ENCODE measurements around the gene TRIM66. TPM values are rescaled to one million over a fixed set of nuclear protein-coding genes. Genes with fewer than 3 reads are reported as not detected.

Gene TRIM66
- total RNA-seq, 1 experiment from 2014 or later = 0.83 TPM

DNA sequence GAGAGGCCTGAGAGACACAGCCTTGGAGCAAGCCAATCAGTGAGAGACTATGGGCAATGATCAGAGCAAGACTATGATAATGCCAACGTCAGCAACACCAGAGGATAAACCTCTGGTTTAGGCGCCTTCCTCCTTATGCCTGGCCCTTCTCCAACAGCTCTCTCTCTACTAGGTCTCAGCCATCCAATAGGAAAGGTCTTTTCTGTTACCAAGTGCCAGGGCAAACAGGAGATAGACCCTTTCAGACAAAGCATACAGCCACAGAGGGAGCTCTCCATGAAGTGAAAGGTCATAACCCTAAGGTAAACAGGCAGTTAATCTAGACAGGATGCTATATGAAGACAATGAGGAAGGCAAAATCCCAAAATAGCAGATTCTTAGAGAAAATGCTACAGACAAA lies 98.0 kb downstream of the TRIM66 start:
- Histone ChIP-seq H3K27me3 (ENCODE audit: control insufficient read depth, insufficient read depth, low read length) (no peaks in the 10 kb centered on the region), H3K4me3 (ENCODE audit: insufficient read depth, low read depth, low read length) (no peak overlapping the region), H3K36me3 (replicated peaks; ENCODE audit: control insufficient read depth, insufficient read depth, low read length) (no peaks in the 10 kb centered on the region)
- no peak for DNase-seq

DNA sequence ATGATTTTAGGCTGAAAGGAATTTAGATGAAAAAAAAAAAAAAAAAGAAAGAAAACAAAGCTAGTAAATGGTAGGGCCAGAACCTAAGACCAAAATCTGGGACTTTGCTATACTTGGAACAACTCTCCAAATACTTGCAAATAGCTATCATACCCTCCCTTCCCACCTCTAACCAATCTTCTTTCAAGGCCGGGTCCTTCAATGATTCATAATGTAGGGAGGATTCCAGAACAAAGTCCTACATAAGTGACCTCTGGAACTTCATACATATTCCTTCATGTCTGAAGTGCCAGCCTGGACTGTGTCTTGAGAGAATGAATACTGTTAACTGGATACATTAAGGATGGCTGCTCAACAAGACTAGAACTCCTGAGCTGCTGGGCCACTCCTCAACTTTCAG lies 98.4 kb downstream of the TRIM66 start:
- no peaks in the 10 kb centered on the region for H3K36me3 ChIP-seq (replicated peaks; ENCODE audit: control insufficient read depth, insufficient read depth, low read length)
- no peak for DNase-seq
- no peak overlapping the region for H3K4me3 ChIP-seq (ENCODE audit: insufficient read depth, low read depth, low read length)
- no peaks in the 10 kb centered on the region for H3K27me3 ChIP-seq (ENCODE audit: control insufficient read depth, insufficient read depth, low read length)

DNA sequence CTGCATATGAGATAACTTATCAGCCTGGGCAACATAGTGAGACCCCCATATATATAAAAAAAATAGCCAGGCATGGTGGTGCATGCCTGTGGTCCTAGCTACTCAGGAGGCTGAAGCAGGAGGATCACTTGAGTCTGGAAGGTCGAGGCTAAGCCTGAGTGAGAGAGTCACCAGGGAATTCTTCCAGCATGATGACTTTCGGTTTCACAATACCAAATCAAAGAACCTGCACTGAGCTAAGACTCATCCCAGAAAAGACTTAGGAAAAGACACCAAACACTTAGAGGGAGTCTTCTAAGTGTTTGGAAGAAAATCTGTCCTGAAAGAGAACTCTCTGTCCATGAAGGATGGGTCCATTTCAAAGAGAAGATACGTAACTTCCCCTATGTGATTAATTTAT lies 101.2 kb downstream of the TRIM66 start:
- Histone ChIP-seq H3K36me3 (replicated peaks; ENCODE audit: control insufficient read depth, insufficient read depth, low read length) (no peaks in the 10 kb centered on the region), H3K27me3 (ENCODE audit: control insufficient read depth, insufficient read depth, low read length) (no peaks in the 10 kb centered on the region), H3K4me3 (ENCODE audit: insufficient read depth, low read depth, low read length) (no peak overlapping the region)
- DNase-seq = no peak

DNA sequence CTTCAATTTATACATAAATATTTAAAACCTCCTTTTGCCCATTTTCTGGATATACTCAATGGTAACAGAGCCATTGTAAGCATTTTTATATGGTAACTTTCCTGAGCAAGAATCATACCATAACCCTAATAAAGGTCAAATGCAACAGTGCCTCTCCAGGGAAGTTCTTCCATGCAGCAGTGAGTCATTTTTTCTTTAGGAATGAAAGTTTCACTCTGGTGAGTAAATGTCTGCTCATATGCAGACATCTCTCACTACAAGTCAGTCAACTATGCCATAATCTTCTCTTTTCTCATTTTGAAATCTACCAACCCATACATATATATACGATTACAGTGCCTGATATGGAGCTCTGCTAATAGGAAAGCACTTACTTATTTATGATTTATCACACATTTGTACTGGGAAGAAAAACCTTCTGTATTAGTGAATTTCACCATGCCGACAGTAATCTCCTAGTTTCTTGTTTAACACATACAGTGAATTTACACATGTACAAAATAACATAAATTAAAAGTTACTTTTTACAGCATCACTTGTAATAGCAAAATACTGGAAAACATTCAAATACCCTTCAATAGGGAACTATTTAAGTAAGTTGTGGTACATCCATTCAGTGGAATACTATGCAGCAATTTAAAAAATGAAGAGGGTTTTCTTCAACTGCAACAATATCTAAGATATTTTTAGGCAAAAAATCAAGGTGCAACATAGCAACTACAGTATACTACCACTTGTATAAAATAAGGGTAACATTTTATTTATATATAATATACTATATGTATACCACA lies 104.5 kb downstream of the TRIM66 start:
- no peaks in the 10 kb centered on the region for H3K36me3 ChIP-seq (replicated peaks; ENCODE audit: control insufficient read depth, insufficient read depth, low read length)
- no peak for DNase-seq
- H3K27me3 ChIP-seq (ENCODE audit: control insufficient read depth, insufficient read depth, low read length) = no peaks in the 10 kb centered on the region
- no peak overlapping the region for H3K4me3 ChIP-seq (ENCODE audit: insufficient read depth, low read depth, low read length)

DNA sequence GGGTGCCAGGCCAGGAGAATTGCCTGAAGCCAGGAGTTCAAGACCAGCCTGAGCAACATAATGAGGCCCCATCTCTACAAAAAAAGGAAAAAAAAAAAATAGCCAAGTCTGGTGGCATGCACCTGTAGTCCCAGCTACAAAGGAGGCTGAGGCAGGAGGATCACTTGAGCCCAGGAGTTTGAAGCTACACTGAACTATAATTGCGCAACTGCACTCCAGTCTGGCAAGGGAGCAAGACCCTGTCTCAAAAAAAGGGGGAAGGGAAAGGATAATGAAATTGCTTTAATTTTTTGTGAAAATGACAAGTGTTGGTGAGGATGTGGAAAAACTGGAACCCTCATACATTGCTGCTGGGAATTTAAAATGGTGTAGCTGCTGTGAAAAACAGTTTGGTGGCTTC lies 107.7 kb downstream of the TRIM66 start:
- Histone ChIP-seq H3K4me3 (ENCODE audit: insufficient read depth, low read depth, low read length) (no peak overlapping the region), H3K27me3 (ENCODE audit: control insufficient read depth, insufficient read depth, low read length) (no peaks in the 10 kb centered on the region), H3K36me3 (replicated peaks; ENCODE audit: control insufficient read depth, insufficient read depth, low read length) (no peaks in the 10 kb centered on the region)
- no peak for DNase-seq

DNA sequence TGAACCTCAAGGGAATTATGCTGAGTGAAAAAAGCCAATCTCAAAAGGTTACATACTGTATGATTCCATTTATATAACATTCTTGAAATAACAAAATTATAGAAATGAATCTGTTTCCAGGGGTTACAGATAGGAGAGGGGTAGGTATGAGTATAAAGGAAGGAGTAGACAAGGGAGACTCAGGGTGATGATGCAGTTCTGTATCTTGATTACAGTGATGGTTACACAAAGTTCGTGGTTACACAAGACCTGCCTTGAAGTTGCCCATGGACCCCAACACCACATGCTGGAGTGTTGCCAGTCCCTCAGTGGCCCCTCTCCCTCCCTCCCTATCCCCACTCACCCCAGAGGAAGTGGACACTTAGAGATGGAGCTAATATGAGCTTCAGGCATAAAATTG lies 108.7 kb downstream of the TRIM66 start:
- no peaks in the 10 kb centered on the region for H3K36me3 ChIP-seq (replicated peaks; ENCODE audit: control insufficient read depth, insufficient read depth, low read length)
- DNase-seq = no peak
- no peaks in the 10 kb centered on the region for H3K27me3 ChIP-seq (ENCODE audit: control insufficient read depth, insufficient read depth, low read length)
- no peak overlapping the region for H3K4me3 ChIP-seq (ENCODE audit: insufficient read depth, low read depth, low read length)

DNA sequence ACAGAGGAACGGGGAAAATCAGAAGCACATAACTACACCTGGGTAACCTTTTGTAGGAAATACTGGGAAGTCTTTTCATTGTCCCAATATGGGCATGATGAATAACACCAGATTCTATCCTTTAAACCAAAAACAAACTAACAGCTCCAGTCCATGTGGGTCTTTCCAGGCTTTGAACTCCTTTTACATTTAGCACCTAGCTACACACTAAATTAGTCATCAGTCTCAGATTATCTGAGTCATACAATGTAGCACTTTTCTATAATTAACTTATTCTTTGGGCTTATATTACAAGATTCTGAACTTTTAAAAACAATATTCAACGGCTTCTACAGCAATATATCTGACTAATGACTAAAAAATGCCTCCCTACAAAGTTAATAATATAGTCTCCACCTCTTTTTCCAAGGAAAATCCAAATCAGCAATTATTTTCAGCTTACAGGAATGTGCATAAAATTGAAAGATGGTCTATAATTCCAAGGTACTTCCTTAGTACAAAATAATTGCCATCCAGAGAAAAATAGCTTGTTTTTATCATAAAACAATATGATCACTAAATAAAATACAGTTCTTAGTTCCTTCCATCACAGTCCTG lies 114.8 kb downstream of the TRIM66 start:
- DNase-seq = no peak

DNA sequence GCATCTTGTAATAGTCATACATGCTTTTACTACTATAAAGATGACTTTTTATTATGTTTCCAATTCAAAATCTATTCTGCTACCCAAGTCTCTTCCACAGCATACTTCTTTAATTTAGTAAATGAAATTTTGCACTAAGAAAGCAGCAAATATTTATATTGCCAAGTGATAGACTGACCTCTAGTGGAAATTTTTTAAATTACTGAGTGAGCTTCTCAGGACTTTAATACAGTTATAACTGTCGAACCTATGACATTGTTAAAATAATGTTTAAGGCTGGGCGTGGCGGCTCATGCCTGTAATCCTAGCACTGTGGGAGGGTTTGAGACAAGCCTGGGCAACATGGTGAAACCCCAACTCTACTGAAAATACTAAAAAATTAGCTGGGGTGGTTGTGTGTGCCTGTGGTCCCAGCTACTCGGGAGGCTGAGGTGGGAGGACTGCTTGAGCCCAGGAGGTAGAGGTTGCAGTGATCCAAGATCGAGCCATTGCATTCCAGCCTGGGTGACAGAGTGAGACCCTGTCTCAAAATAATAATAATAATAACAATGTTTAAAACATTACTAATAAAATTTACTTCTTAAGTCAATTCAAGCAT lies 115.8 kb downstream of the TRIM66 start:
- no peak for DNase-seq
- Histone ChIP-seq H3K36me3 (replicated peaks; ENCODE audit: control insufficient read depth, insufficient read depth, low read length) (no peaks in the 10 kb centered on the region), H3K27me3 (ENCODE audit: control insufficient read depth, insufficient read depth, low read length) (no peaks in the 10 kb centered on the region)

More for the DNA sequence above, 114.8 kb downstream of the TRIM66 start:
- H3K36me3 ChIP-seq (replicated peaks; ENCODE audit: control insufficient read depth, insufficient read depth, low read length) = no peaks in the 10 kb centered on the region
- H3K4me3 ChIP-seq (ENCODE audit: insufficient read depth, low read depth, low read length) = no peak overlapping the region
- H3K27me3 ChIP-seq (ENCODE audit: control insufficient read depth, insufficient read depth, low read length) = no peaks in the 10 kb centered on the region

DNA sequence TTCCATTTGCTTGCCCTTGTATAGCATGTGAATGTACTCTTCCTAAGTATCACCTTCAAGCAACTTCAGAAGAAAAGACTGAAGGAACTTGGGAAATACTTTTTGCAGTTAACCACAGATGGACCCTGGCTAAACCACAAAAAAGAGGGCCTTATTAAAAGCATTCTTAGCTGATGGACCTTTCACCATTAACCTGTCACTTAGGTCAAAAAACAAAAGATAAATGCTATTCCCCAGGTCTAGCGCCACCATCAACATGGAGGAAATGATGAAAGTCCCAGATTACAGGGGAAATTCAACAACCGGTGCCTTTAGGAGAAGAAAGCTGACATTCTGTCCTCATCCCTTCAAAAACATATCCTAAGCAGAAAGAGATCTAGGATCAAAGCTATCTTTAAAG lies 117.9 kb downstream of the TRIM66 start:
- H3K36me3 ChIP-seq (replicated peaks; ENCODE audit: control insufficient read depth, insufficient read depth, low read length) = no peaks in the 10 kb centered on the region
- DNase-seq = peak; percentile 6
- H3K27me3 ChIP-seq (ENCODE audit: control insufficient read depth, insufficient read depth, low read length) = no peaks in the 10 kb centered on the region
- no peak overlapping the region for H3K4me3 ChIP-seq (ENCODE audit: insufficient read depth, low read depth, low read length)

More for the DNA sequence above, 115.8 kb downstream of the TRIM66 start:
- no peak overlapping the region for H3K4me3 ChIP-seq (ENCODE audit: insufficient read depth, low read depth, low read length)

Other genes with a start within 250 kb of the TRIM66 start
- 10.6 and 11.3 TPM in 2 replicates for gene STK33, start 88.4 kb downstream of the TRIM66 start, total RNA-seq (2014; rRNA removed; shearing (Covaris generic))
- 901 and 1,070 TPM in 2 replicates for gene RPL27A, start 127 bp upstream of the TRIM66 start, total RNA-seq (2014; rRNA removed; shearing (Covaris generic))
- gene AKIP1, start 228.5 kb upstream of the TRIM66 start, total RNA-seq (2014; rRNA removed; shearing (Covaris generic)) = 41.8 and 50.3 TPM in 2 replicates

All from H7 (cell line).